Spleen (tissue), 7 donors: ENCODE results near the gene SLC47A1.

Experiments
- CTCF ChIP-seq, 11 experiments: fragments of 200-600 bp in 7 of 11; fragments of 450-650 bp in 4 of 11; sonication (generic) in 4 of 11; IDR thresholded peaks in 8 of 11; conservative IDR thresholded peaks in 3 of 11; 1 replicate in 7 of 11; 2 replicates in 4 of 11; pipeline versions ENCODE4 v1.4.0 to v1.8.0; 2016 to 2021; ENCODE audit warnings: antibody characterized with exemption in 11 of 11, inconsistent platforms in 4 of 11, mild to moderate bottlenecking in 1 of 11
- POLR2AphosphoS5 ChIP-seq, 3 donors: sonication (generic); formaldehyde crosslinking; IDR thresholded peaks; one replicate each; pipeline ENCODE4 v1.5.1; 2017; ENCODE audit warnings: antibody characterized with exemption in 3 of 3
- donor health status: DM: no; HTN: no; CAD: no; lungs with moderate emphysema.
- donor health status: DM: no; HTN: no; CAD: no.
- donor health status: DM: no; HTN: no; CAD: no.

GRCh38 chr17:19495828-19496528 is 37.7 kb upstream of the SLC47A1 start:
- TF ChIP-seq POLR2AphosphoS5 (IDR thresholded peaks at IDR 0.05), result no peak
- no peak for TF ChIP-seq CTCF (IDR thresholded peaks at IDR 0.05 in 8 of 11, conservative IDR thresholded peaks at IDR 0.05 in 3 of 11)
